Astrocyte (in vitro differentiated cells and primary cell): Measurements from ENCODE around the gene CYP1A2. TPM values are rescaled to one million over a fixed set of nuclear protein-coding genes. Genes with fewer than 3 reads are reported as not detected.

ENCODE experiments used
- DNase-seq: peaks from one replicate; pipeline ENCODE4 v3.0.0-alpha.2; 2010; ENCODE audit warnings: low read depth
- FAIRE-seq: peaks from 2 replicates; lab custom pipeline; 2011; peaks lifted over from hg19 to GRCh38; lab: Jason Lieb, UNC
- H2AFZ ChIP-seq: 2 replicates; pipeline ENCODE4 v1.6.0; 2012; ENCODE audit warnings: low read depth, low read length, inconsistent platforms
- H3K27ac ChIP-seq: 2 replicates; pipeline ENCODE4 v1.5.1; 2011; ENCODE audit warnings: low read depth, low read length, inconsistent platforms
- H3K27me3 ChIP-seq: 2 replicates; pipeline ENCODE4 v1.6.0; 2011; ENCODE audit warnings: low read length, inconsistent platforms; ENCODE audit not compliant: insufficient read depth
- H3K36me3 ChIP-seq: 2 replicates; pipeline ENCODE4 v1.5.1; 2011; ENCODE audit warnings: low read length, inconsistent platforms; ENCODE audit not compliant: insufficient read depth
- H3K4me1 ChIP-seq: 2 replicates; pipeline ENCODE4 v1.5.1; 2011; ENCODE audit warnings: low read length, inconsistent platforms; ENCODE audit not compliant: insufficient read depth
- H3K4me2 ChIP-seq: 2 replicates; pipeline ENCODE4 v1.6.0; 2012; ENCODE audit warnings: low read length, inconsistent platforms
- H3K4me3 ChIP-seq: 2 replicates; pipeline ENCODE4 v1.5.1; 2011; ENCODE audit warnings: low read depth, mild to moderate bottlenecking, low read length, inconsistent platforms; ENCODE audit not compliant: insufficient read depth
- H3K79me2 ChIP-seq: 2 replicates; pipeline ENCODE4 v1.6.0; 2012; ENCODE audit warnings: mild to moderate bottlenecking, low read length, inconsistent platforms; ENCODE audit not compliant: insufficient read depth
- H3K9ac ChIP-seq: 2 replicates; pipeline ENCODE4 v1.6.0; 2012; ENCODE audit warnings: mild to moderate bottlenecking, low read length, inconsistent platforms
- H3K9me3 ChIP-seq: 2 replicates; pipeline ENCODE4 v1.5.1; 2012; ENCODE audit warnings: low read depth, mild to moderate bottlenecking, low read length, inconsistent platforms; ENCODE audit not compliant: insufficient read depth
- H4K20me1 ChIP-seq: 2 replicates; pipeline ENCODE4 v1.6.0; 2012; ENCODE audit warnings: low read length, inconsistent platforms; ENCODE audit not compliant: insufficient read depth
- H3K27ac Mint-ChIP-seq: one replicate; pipeline ENCODE4 v1.8.0; 2021; ENCODE audit warnings: mild to moderate bottlenecking, mixed read lengths; ENCODE audit not compliant: unreplicated experiment
- H3K27me3 Mint-ChIP-seq: one replicate; pipeline ENCODE4 v1.8.0; 2021; ENCODE audit warnings: low read depth, mixed read lengths; ENCODE audit not compliant: unreplicated experiment
- H3K36me3 Mint-ChIP-seq: one replicate; pipeline ENCODE4 v1.8.0; 2021; ENCODE audit warnings: low read depth, mixed read lengths; ENCODE audit not compliant: unreplicated experiment
- H3K4me1 Mint-ChIP-seq: one replicate; pipeline ENCODE4 v1.8.0; 2021; ENCODE audit warnings: low read depth, mixed read lengths; ENCODE audit not compliant: unreplicated experiment
- H3K4me3 Mint-ChIP-seq: one replicate; pipeline ENCODE4 v1.8.0; 2021; ENCODE audit warnings: mild to moderate bottlenecking, moderate library complexity, mixed read lengths; ENCODE audit not compliant: unreplicated experiment
- H3K9me3 Mint-ChIP-seq: one replicate; pipeline ENCODE4 v1.8.0; 2021; ENCODE audit warnings: mild to moderate bottlenecking, mixed read lengths; ENCODE audit not compliant: unreplicated experiment
- EZH2 ChIP-seq: IDR thresholded peaks from 2 replicates; pipeline ENCODE4 v1.6.1; 2012; ENCODE audit warnings: mild to moderate bottlenecking, low read length, inconsistent platforms; ENCODE audit not compliant: insufficient read depth
- total RNA-seq: library from RNA; stranded (reverse); gene quantifications from 2 replicates; pipeline ENCODE4 v1.2.1, GENCODE V29; 2021
- TF ChIP-seq, protein P1 (sequence below): IDR thresholded peaks from 2 replicates; pipeline ENCODE4 v1.5.1; 2011; ENCODE audit warnings: low read depth, mild to moderate bottlenecking, inconsistent platforms, low read length, moderate library complexity; ENCODE audit not compliant: insufficient read depth

Gene CYP1A2
- total RNA-seq, 1 donor from 2014 or later: not detected

DNA sequence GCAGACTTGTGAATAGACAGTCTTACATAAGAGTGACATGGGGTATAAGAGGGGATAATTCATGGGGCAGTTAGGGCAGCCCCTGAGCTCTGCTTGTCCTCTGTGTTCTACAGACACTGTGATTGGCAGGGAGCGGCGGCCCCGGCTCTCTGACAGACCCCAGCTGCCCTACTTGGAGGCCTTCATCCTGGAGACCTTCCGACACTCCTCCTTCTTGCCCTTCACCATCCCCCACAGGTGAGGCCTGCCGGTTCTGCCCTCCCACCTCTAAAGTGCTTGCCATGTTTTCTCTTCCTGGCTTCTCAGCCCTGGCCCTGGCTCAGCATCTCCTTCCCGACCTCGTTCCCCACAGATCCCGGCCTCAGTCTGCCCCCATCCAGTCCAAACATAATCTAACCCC lies 3.4 kb downstream of the CYP1A2 start:
- no peak overlapping the region for H2AFZ ChIP-seq

DNA sequence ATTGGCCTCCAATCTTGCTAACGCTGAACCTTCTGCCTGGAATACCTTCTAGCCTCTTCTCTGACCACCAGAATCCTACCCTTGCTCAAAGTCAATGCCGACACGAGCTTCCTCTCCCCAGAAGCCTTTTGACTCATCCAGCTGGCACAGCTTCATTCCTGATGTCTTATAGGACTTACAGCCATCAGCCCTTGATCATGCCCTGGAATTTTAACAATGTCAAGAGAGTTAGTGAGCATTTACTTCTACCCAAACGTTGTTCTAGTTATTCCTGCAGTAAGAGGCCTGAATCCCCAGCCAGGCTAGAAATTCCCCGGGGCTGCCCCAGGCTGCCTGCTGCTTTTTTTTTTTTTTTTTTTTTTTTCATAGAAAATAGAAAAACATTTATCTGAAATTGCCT lies 3.9 kb downstream of the CYP1A2 start:
- peaks cover 23% of the 10 kb centered on the region for H3K27me3 Mint-ChIP-seq
- peaks cover 5% of the 10 kb centered on the region for H3K4me1 Mint-ChIP-seq
- no peak overlapping the region for H3K27ac Mint-ChIP-seq
- H3K9me3 Mint-ChIP-seq: no peaks in the 10 kb centered on the region
- no peaks in the 10 kb centered on the region for H3K9me3 ChIP-seq
- no peak overlapping the region for H2AFZ ChIP-seq
- peaks cover 2% of the 10 kb centered on the region for H3K27me3 ChIP-seq
- H3K36me3 Mint-ChIP-seq: no peaks in the 10 kb centered on the region
- H3K4me3 Mint-ChIP-seq: no peak overlapping the region
- no peak for FAIRE-seq
- H3K36me3 ChIP-seq: no peaks in the 10 kb centered on the region
- no peaks in the 10 kb centered on the region for H3K4me1 ChIP-seq
- no peak overlapping the region for H3K27ac ChIP-seq
- H3K4me2 ChIP-seq: peak overlapping the region; percentile 19
- TF ChIP-seq, protein P1, sequence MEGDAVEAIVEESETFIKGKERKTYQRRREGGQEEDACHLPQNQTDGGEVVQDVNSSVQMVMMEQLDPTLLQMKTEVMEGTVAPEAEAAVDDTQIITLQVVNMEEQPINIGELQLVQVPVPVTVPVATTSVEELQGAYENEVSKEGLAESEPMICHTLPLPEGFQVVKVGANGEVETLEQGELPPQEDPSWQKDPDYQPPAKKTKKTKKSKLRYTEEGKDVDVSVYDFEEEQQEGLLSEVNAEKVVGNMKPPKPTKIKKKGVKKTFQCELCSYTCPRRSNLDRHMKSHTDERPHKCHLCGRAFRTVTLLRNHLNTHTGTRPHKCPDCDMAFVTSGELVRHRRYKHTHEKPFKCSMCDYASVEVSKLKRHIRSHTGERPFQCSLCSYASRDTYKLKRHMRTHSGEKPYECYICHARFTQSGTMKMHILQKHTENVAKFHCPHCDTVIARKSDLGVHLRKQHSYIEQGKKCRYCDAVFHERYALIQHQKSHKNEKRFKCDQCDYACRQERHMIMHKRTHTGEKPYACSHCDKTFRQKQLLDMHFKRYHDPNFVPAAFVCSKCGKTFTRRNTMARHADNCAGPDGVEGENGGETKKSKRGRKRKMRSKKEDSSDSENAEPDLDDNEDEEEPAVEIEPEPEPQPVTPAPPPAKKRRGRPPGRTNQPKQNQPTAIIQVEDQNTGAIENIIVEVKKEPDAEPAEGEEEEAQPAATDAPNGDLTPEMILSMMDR: no peak
- no peak for TF ChIP-seq EZH2
- DNase-seq: peak; percentile 64
- H3K9ac ChIP-seq: no peak overlapping the region
- H4K20me1 ChIP-seq: no peaks in the 10 kb centered on the region
- no peaks in the 10 kb centered on the region for H3K79me2 ChIP-seq
- H3K4me3 ChIP-seq: no peak overlapping the region

More for the DNA sequence above, 3.4 kb downstream of the CYP1A2 start:
- no peak overlapping the region for H3K4me3 Mint-ChIP-seq
- peaks cover 5% of the 10 kb centered on the region for H3K4me1 Mint-ChIP-seq
- Histone ChIP-seq H3K4me2 (peak overlapping the region; percentile 19), H3K4me1 (no peaks in the 10 kb centered on the region), H3K4me3 (no peak overlapping the region), H3K27ac (no peak overlapping the region), H3K9me3 (no peaks in the 10 kb centered on the region), H4K20me1 (no peaks in the 10 kb centered on the region), H3K36me3 (no peaks in the 10 kb centered on the region), H3K9ac (no peak overlapping the region), H3K79me2 (no peaks in the 10 kb centered on the region), H3K27me3 (peaks cover 2% of the 10 kb centered on the region)
- no peaks in the 10 kb centered on the region for H3K9me3 Mint-ChIP-seq
- FAIRE-seq (no peak), DNase-seq (no peak)
- peak overlapping the region; percentile 1 for H3K27ac Mint-ChIP-seq
- peaks cover 25% of the 10 kb centered on the region for H3K27me3 Mint-ChIP-seq
- TF ChIP-seq, protein P1: no peak
- TF ChIP-seq EZH2: no peak
- H3K36me3 Mint-ChIP-seq: no peaks in the 10 kb centered on the region

DNA sequence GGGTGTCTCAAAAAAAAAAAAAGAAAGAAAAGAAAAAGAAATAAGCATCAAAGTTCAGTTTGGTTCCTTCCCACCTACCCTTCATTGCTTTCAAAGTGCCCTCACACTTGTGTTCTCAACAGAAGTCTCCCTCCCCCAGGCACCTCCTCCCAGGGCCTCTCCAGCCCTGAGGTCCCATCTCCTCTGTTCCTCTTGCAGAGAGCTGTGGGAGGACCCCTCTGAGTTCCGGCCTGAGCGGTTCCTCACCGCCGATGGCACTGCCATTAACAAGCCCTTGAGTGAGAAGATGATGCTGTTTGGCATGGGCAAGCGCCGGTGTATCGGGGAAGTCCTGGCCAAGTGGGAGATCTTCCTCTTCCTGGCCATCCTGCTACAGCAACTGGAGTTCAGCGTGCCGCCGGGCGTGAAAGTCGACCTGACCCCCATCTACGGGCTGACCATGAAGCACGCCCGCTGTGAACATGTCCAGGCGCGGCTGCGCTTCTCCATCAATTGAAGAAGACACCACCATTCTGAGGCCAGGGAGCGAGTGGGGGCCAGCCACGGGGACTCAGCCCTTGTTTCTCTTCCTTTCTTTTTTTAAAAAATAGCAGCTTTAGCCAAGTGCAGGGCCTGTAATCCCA lies 6.1 kb downstream of the CYP1A2 start:
- no peaks in the 10 kb centered on the region for H3K36me3 ChIP-seq

More for the DNA sequence above, 6.1 kb downstream of the CYP1A2 start:
- FAIRE-seq: no peak
- H3K4me3 ChIP-seq: no peak overlapping the region
- H3K4me1 Mint-ChIP-seq: peaks cover 5% of the 10 kb centered on the region
- no peaks in the 10 kb centered on the region for H3K9me3 Mint-ChIP-seq
- H3K36me3 Mint-ChIP-seq: no peaks in the 10 kb centered on the region
- TF ChIP-seq, protein P1: no peak
- no peak for TF ChIP-seq EZH2
- no peak for DNase-seq
- no peak overlapping the region for H3K4me2 ChIP-seq
- no peaks in the 10 kb centered on the region for H4K20me1 ChIP-seq
- no peaks in the 10 kb centered on the region for H3K27me3 ChIP-seq
- no peaks in the 10 kb centered on the region for H3K9me3 ChIP-seq
- H3K79me2 ChIP-seq: no peaks in the 10 kb centered on the region
- no peak overlapping the region for H2AFZ ChIP-seq
- no peak overlapping the region for H3K9ac ChIP-seq
- no peak overlapping the region for H3K27ac ChIP-seq
- no peak overlapping the region for H3K4me3 Mint-ChIP-seq
- H3K27me3 Mint-ChIP-seq: peaks cover 28% of the 10 kb centered on the region
- no peaks in the 10 kb centered on the region for H3K4me1 ChIP-seq
- no peak overlapping the region for H3K27ac Mint-ChIP-seq
